ENCODE measurements around the gene ZEB2. TPM values are rescaled to one million over a fixed set of nuclear protein-coding genes. Genes with fewer than 3 reads are reported as not detected.

ZEB2 gene
- total RNA-seq, 2 donors from 2014 or later, result 49.5 to 61.1 TPM

DNA sequence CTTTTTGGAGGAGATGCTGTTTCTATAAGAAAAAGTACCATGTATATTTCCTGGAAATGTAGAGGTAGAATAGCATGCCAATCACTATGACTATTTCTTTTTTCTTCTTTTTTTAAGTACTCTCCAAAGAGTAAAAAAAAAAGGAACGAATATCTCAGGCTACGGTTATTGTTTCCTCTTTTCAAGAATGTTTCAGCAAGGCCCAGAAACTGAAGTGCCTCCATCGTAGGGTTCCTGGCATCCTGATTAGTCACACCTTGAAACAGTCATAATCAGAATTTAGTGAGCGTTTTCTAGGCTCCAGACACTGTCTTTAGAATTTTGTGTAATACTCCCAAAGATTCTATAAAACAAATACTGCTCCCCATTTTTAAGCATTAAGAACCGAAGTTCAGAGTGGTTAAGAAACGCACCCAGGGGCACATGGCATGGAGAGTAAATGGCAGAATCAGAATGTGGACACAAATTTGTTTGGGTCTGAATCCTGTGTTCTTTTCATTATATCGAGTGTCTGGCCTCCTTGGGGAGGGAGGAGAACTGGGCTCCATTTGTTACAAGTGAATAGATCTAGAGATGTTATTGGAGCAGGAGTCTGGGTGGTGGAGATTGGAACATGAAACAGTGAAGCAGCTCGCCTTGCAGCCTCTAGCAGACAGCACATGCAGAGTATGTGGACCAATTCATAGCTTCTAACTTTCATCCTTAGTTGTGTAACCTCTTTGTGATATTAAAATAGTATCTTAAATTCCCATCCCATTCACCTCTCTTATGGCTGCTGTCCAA lies 26.7 kb downstream of the ZEB2 start:
- no peak for DNase-seq
- no peak overlapping the region for H3K4me3 Mint-ChIP-seq
- H3K36me3 Mint-ChIP-seq (ENCODE audit: low read depth), result no peaks in the 10 kb centered on the region
- no peak for ATAC-seq
- no peaks in the 10 kb centered on the region for H3K9me3 ChIP-seq (ENCODE audit: control insufficient read depth, low read length, poor library complexity, severe bottlenecking)
- H3K27me3 Mint-ChIP-seq, result peaks cover 17% of the 10 kb centered on the region
- peaks cover 2% of the 10 kb centered on the region for H3K4me1 Mint-ChIP-seq
- no peak overlapping the region for H3K27ac Mint-ChIP-seq

DNA sequence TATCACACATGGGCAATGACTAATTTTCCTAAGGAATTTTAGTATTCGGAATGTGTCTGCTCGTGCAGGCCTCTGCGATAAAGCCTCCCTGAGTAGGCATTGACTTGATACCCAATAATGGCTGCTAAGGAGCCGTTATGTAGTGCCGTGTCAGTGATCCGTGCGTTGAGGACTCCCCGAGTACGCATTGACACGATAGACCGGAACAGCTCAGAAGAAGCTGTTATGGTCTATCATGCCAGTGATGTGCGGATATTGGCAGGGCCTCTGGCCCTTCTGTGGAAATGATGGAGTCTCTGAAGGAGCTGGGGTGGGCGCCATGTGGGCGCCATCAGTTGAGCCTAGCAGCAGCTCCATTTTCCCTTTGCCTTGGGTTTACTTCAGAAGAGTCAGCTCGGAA lies 29.1 kb downstream of the ZEB2 start:
- H3K27me3 Mint-ChIP-seq, result peaks cover 17% of the 10 kb centered on the region
- ATAC-seq, result no peak
- H3K4me3 Mint-ChIP-seq, result no peak overlapping the region
- H3K9me3 ChIP-seq (ENCODE audit: control insufficient read depth, low read length, poor library complexity, severe bottlenecking), result no peaks in the 10 kb centered on the region
- DNase-seq, result no peak
- H3K27ac Mint-ChIP-seq, result no peak overlapping the region
- peaks cover 2% of the 10 kb centered on the region for H3K4me1 Mint-ChIP-seq
- H3K36me3 Mint-ChIP-seq (ENCODE audit: low read depth), result no peaks in the 10 kb centered on the region

DNA sequence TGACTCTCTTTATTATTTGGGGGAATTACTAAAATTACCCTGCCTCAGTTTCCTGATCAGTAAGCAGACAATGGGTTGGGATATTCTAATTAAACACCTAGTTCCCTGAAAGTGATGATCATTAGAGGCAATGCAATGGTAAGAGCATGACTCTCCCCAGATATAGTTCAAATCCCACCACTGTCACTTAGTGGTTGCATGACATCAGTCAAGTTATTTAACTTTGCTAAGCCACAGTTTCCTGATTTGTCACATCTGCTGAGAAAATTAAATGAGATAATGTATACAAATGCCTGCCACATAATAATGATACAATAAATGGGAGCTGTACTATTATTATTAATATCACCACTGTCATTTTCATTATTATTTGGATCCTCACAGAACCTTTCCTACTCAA lies 29.9 kb downstream of the ZEB2 start:
- DNase-seq, result no peak
- Mint-ChIP-seq H3K27ac (peak overlapping the region; percentile 14), H3K4me1 (no peaks in the 10 kb centered on the region), H3K4me3 (no peak overlapping the region), H3K27me3 (peaks cover 17% of the 10 kb centered on the region), H3K36me3 (ENCODE audit: low read depth) (no peaks in the 10 kb centered on the region)
- H3K9me3 ChIP-seq (ENCODE audit: control insufficient read depth, low read length, poor library complexity, severe bottlenecking), result no peaks in the 10 kb centered on the region
- peak; percentile 32 for ATAC-seq

DNA sequence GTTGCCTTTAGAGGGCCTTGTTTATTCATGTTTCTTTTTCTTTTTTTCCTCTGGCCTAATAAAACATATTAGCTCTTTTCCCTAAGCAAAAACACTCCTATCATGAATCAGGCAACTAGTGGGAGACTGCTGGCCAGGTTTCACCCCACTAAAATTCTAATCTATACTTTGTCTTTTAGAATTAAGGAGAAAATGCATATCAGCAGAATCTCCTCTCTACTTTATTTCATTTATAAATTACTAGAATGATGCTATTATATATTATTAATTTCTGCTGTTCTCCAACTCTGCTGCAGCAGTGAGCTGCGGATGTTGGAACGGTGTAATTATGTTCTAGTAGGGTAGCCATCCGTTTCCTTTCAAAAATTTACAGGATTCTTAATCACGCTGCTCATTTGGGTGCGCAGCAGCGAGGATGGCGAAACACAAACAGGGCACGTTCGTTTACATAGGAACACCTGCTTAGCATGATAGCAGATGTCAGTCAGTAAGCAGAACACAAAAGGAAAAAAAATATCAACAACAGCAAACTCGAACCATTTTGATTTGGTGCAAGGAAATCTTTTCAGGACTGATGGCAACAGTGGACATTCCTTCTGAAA lies 30.5 kb downstream of the ZEB2 start:
- Mint-ChIP-seq H3K4me1 (peaks cover 2% of the 10 kb centered on the region), H3K36me3 (ENCODE audit: low read depth) (no peaks in the 10 kb centered on the region), H3K27me3 (peaks cover 17% of the 10 kb centered on the region), H3K27ac (no peak overlapping the region), H3K4me3 (no peak overlapping the region)
- DNase-seq, result no peak
- H3K9me3 ChIP-seq (ENCODE audit: control insufficient read depth, low read length, poor library complexity, severe bottlenecking), result no peaks in the 10 kb centered on the region
- no peak for ATAC-seq

DNA sequence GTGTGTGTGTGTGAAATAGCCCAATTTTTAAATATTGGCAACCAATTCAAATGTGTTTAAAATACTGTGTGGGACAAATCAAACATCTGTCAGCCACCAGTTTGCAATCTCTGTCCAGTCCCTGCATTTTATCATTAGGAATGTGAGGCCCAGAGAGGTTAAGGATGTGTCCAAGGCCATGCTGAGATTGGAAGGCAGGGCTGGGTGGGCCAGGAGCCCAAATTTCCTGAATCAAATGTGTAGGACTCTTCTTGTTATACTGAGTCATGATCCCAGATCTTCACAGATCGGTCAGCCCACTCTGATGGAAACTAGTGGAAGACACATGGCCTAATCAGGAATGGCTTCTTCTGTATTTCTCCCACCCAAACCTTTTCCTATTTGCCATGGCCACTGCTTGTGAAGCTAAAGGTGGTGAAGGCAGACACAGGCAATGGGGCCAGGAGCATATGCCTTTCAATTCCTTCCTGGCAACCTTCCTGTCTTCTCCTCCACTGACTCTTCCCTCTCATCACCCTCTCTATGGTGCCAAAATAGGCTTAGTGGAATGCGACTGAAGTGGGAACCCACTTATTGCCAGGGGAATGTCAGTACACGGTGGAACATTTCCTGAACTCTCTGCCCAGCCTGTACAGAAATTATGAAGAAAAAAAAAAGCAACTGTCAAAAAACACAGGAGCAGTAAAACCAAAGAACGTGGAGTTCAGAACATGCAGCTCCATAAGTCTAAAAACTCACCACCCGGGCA lies 35.5 kb downstream of the ZEB2 start:
- H3K9me3 ChIP-seq (ENCODE audit: control insufficient read depth, low read length, poor library complexity, severe bottlenecking), result no peaks in the 10 kb centered on the region
- no peaks in the 10 kb centered on the region for H3K36me3 Mint-ChIP-seq (ENCODE audit: low read depth)
- H3K27ac Mint-ChIP-seq, result no peak overlapping the region
- no peak overlapping the region for H3K4me3 Mint-ChIP-seq
- ATAC-seq (no peak), DNase-seq (no peak)
- H3K4me1 Mint-ChIP-seq, result peaks cover 3% of the 10 kb centered on the region
- peaks cover 5% of the 10 kb centered on the region for H3K27me3 Mint-ChIP-seq

DNA sequence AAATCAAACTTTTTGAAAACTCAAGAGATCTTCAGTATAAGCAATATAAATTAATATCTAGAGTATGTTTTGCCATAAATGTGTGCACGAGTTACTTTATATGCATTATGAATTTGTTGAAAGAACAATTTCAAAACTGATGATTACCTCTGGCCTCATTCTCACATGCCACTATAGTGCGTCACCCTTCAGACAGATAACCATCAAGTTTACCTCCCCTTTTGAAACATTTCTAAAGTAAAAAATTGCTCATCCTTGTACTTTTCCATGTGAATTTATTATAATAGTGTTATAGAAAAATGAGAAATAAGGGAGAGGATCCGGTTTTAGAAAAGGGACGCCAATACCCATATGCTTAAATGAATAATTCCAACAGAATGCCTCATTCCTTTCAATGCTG lies 38.3 kb downstream of the ZEB2 start:
- ATAC-seq, result no peak
- H3K4me1 Mint-ChIP-seq, result peaks cover 3% of the 10 kb centered on the region
- H3K27me3 Mint-ChIP-seq, result peaks cover 5% of the 10 kb centered on the region
- no peaks in the 10 kb centered on the region for H3K9me3 ChIP-seq (ENCODE audit: control insufficient read depth, low read length, poor library complexity, severe bottlenecking)
- DNase-seq, result no peak
- H3K27ac Mint-ChIP-seq, result no peak overlapping the region
- no peaks in the 10 kb centered on the region for H3K36me3 Mint-ChIP-seq (ENCODE audit: low read depth)
- H3K4me3 Mint-ChIP-seq, result no peak overlapping the region

DNA sequence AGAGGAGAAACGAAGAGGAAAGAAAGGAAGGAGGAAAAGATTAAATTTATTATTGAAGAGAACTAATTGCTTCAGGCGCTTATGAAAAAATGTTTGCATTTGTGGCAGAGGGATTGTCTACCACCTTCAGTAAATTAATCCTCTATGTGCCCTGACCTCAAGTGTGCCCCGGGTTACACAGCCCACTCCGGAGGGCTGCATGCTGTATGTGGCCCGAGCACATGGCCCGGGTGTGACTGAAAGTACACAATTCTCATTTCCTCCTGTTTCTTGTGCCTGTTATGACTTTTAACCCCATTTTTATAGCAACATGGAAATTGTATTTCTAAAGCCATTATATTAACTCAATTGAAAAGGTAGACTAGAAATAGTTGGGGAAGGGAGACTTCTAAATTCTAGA lies 38.8 kb downstream of the ZEB2 start:
- H3K27me3 Mint-ChIP-seq, result peaks cover 5% of the 10 kb centered on the region
- H3K36me3 Mint-ChIP-seq (ENCODE audit: low read depth), result no peaks in the 10 kb centered on the region
- DNase-seq, result no peak
- no peak for ATAC-seq
- H3K9me3 ChIP-seq (ENCODE audit: control insufficient read depth, low read length, poor library complexity, severe bottlenecking), result no peaks in the 10 kb centered on the region
- peaks cover 3% of the 10 kb centered on the region for H3K4me1 Mint-ChIP-seq
- no peak overlapping the region for H3K27ac Mint-ChIP-seq
- H3K4me3 Mint-ChIP-seq, result no peak overlapping the region

DNA sequence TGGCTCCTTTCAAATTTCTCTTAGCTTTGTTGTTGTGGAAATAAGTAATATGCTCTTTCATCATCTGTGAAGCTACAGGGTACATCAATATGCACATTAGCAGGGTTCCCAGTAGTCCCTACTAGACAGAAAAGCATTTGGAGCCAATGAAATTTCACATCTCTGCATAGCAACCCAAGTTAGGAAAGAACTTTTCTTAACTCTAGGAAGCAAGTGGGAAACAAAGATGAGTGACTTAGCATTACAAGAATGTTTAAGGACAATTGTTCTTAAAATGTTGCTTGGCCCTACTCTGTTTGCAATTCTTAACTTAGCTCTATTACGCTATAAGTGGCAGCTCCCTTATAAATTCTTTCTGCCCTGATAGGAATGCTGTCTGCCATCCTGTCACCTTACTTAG lies 39.6 kb downstream of the ZEB2 start:
- DNase-seq (no peak), ATAC-seq (no peak)
- Mint-ChIP-seq H3K36me3 (ENCODE audit: low read depth) (no peaks in the 10 kb centered on the region), H3K4me1 (peaks cover 3% of the 10 kb centered on the region), H3K27me3 (peaks cover 5% of the 10 kb centered on the region), H3K27ac (no peak overlapping the region), H3K4me3 (no peak overlapping the region)
- H3K9me3 ChIP-seq (ENCODE audit: control insufficient read depth, low read length, poor library complexity, severe bottlenecking), result no peaks in the 10 kb centered on the region

DNA sequence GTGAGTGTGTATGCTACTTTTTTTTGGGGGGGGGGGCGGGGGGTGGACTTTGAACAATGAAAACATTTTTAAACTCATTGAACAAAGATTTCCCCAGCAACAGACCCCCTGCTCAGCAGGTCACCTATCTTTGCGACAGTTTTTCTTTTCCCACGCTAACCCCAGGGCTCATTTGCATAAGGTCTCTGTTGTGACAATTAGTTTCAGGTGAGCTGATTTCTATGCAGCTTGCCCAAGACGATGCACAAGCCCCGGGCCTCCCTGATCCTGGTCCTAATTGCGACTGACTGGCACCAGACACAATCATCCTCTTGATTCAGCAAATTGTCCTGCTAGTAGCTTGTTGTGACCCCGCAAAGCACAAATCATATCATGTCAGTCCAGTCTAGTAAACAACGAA lies 40.3 kb downstream of the ZEB2 start:
- Mint-ChIP-seq H3K4me3 (no peak overlapping the region), H3K4me1 (peaks cover 3% of the 10 kb centered on the region), H3K36me3 (ENCODE audit: low read depth) (no peaks in the 10 kb centered on the region), H3K27me3 (peaks cover 5% of the 10 kb centered on the region), H3K27ac (no peak overlapping the region)
- ATAC-seq (no peak), DNase-seq (no peak)
- H3K9me3 ChIP-seq (ENCODE audit: control insufficient read depth, low read length, poor library complexity, severe bottlenecking), result no peaks in the 10 kb centered on the region

DNA sequence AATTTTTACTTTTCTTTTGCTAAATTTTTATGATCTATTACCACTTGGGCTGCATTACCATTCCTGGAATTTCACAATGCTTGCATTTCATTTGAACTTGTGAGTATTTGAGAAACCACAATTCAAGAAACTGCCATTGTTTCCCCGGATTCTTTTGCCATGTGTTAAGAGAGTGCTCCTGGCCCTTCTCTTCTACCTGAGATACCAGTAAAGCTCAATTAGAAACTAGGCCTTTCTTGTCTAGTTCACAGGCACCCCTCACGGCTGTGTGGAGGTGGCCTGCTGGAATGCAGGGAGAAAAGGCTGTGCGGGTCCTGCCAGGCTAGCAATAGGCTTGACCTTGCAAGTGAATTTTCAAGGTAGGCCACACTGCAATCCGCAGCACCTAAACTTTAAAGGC lies 40.8 kb downstream of the ZEB2 start:
- Mint-ChIP-seq H3K27me3 (peaks cover 5% of the 10 kb centered on the region), H3K27ac (no peak overlapping the region), H3K36me3 (ENCODE audit: low read depth) (no peaks in the 10 kb centered on the region), H3K4me3 (no peak overlapping the region), H3K4me1 (no peaks in the 10 kb centered on the region)
- no peak for DNase-seq
- ATAC-seq, result no peak
- no peaks in the 10 kb centered on the region for H3K9me3 ChIP-seq (ENCODE audit: control insufficient read depth, low read length, poor library complexity, severe bottlenecking)

DNA sequence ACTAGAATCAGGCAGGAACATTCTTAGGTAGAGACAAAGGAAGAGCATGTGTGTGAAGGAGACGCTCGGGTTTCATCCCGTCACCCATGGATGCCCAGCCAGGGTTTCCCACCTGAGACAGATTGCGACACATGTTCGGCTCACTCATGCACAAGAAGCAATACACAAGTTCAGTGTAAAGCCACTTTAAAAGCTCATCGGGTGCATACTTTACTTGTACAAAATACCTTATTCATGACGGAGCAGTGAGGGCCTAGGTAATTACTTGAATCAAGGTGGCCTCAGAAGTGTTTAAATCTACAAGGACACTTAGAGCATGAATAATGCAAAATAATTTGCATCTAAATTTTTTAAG lies 42.0 kb downstream of the ZEB2 start:
- Mint-ChIP-seq H3K4me3 (no peak overlapping the region), H3K27ac (no peak overlapping the region), H3K4me1 (no peaks in the 10 kb centered on the region), H3K36me3 (ENCODE audit: low read depth) (no peaks in the 10 kb centered on the region), H3K27me3 (peaks cover under 1% of the 10 kb centered on the region)
- no peaks in the 10 kb centered on the region for H3K9me3 ChIP-seq (ENCODE audit: control insufficient read depth, low read length, poor library complexity, severe bottlenecking)
- ATAC-seq (no peak), DNase-seq (no peak)

DNA sequence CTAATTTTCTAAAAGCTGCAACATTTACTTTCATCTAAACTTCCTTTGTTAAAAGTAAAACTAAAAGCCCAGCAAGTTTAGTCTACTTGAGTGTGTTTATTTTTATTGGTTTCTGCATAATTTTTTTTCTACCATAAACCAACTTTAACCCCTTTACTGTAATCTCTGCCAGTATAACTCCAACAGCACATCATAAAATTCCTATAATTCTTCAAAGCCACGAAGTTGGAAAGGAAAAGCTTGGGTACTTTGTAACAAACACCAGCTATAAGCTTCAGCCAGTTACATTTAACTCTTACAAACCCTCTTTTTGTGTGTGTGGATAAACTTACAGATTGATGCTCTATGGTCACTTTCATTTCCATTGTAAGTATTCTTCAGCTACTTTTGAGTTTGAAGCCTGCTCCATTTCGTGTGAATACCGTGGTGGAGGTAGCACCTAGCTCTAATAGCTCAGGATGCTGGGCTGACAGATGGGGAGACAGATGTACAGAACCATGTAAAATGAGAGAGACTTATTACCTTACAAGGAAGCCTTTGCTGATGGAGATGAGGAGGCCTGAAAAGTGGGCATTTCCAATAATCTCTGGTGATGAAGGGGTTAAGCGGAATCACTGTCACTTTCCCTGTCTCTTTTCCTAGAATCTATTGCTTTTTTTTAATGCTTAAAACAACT lies 42.5 kb downstream of the ZEB2 start:
- no peaks in the 10 kb centered on the region for H3K9me3 ChIP-seq (ENCODE audit: control insufficient read depth, low read length, poor library complexity, severe bottlenecking)
- Mint-ChIP-seq H3K36me3 (ENCODE audit: low read depth) (no peaks in the 10 kb centered on the region), H3K27me3 (no peaks in the 10 kb centered on the region), H3K4me3 (no peak overlapping the region), H3K4me1 (no peaks in the 10 kb centered on the region), H3K27ac (no peak overlapping the region)
- no peak for DNase-seq
- no peak for ATAC-seq

DNA sequence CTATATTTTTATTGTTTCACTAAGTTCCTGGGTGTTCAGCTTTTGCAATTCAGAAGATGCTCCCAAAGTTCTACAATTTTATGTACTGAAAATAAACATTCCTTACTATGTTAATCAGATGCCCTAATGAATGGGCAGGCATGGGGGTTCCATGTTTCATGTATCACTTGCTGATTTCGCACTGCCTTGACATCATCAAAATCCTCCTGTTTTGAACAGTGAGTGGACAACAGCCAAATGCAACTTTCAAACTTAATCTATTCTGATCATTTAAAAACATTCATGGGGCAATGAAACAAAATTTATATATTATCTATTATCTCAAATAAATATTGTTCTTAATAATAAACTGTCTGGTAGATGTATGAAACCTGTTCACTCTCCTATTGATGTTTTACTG lies 43.2 kb downstream of the ZEB2 start:
- H3K27me3 Mint-ChIP-seq, result no peaks in the 10 kb centered on the region
- H3K4me1 Mint-ChIP-seq, result no peaks in the 10 kb centered on the region
- H3K4me3 Mint-ChIP-seq, result no peak overlapping the region
- no peak for DNase-seq
- no peak for ATAC-seq
- no peaks in the 10 kb centered on the region for H3K9me3 ChIP-seq (ENCODE audit: control insufficient read depth, low read length, poor library complexity, severe bottlenecking)
- H3K27ac Mint-ChIP-seq, result no peak overlapping the region
- H3K36me3 Mint-ChIP-seq (ENCODE audit: low read depth), result no peaks in the 10 kb centered on the region
